Measurements from ENCODE around the gene BACE2. TPM values are rescaled to one million over a fixed set of nuclear protein-coding genes. Genes with fewer than 3 reads are reported as not detected.

The BACE2 gene
- total and polyA plus RNA-seq, 2 donors (not counting 1 experiment from before 2014, with no cell fraction given) = 18.4 to 40.8 TPM

DNA sequence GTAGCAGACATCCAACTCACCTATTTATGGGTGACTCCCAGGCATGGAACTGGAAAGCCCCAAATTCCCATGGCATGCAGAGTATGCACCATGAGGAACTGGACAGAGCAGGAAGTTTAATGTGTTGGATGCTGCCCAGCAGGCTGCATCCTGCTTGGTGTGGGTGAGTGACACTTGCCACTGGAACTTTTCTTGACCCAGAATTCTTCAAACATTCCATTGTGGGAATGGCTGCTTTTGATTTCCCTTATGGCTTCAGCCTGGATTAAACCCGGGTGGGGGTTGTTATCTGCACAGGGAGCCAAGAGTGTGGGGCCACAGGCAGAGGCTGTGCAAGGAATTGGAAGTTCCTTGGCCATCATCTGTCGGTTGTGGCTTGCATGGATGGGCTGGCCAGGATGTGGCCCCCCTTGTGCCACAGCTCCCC, 26.9 kb upstream of the BACE2 start:
- no peak overlapping the region for H3K27ac Mint-ChIP-seq
- Histone ChIP-seq H3K9ac (ENCODE audit: low read length) (no peak overlapping the region), H3K36me3 (replicated peaks in 1 of 2; ENCODE audit: control extremely low read depth in 1 of 2, control insufficient read depth in 1 of 2, extremely low read depth in 1 of 2, insufficient read depth in 2 of 2, low read length in 1 of 2) (no peaks in the 10 kb centered on the region), H3K79me2 (ENCODE audit: control insufficient read depth, insufficient read depth, low read length) (no peaks in the 10 kb centered on the region), H3K4me3 (ENCODE audit: control extremely low read depth in 1 of 5, extremely low read depth in 1 of 5, insufficient read depth in 1 of 5, low read depth in 2 of 5, low read length in 4 of 5) (no peak overlapping the region), H3K4me1 (ENCODE audit: control insufficient read depth in 2 of 2, insufficient read depth in 2 of 2, low read length in 2 of 2) (no peaks in the 10 kb centered on the region), H3K4me2 (replicated peaks; ENCODE audit: low read depth, low read length, poor library complexity, severe bottlenecking) (no peak overlapping the region), H3K27ac (ENCODE audit: low read length in 2 of 2) (no peak overlapping the region), H3K9me3 (ENCODE audit: control extremely low read depth in 1 of 3, control insufficient read depth in 2 of 3, insufficient read depth in 1 of 3, low read length in 2 of 3) (peaks cover 0 to 2% (median 0%) of the 10 kb centered on the region in 3 donors), H4K20me1 (ENCODE audit: control insufficient read depth, insufficient read depth, low read length, poor library complexity, severe bottlenecking) (no peaks in the 10 kb centered on the region), H2AFZ (ENCODE audit: insufficient read depth, low read depth, low read length, poor library complexity, severe bottlenecking) (no peak overlapping the region), H3K27me3 (replicated peaks in 1 of 4; ENCODE audit: control extremely low read depth in 1 of 4, control insufficient read depth in 3 of 4, insufficient read depth in 4 of 4, low read length in 3 of 4) (peaks cover 0 to 11% (median 0%) of the 10 kb centered on the region in 4 experiments)
- 48% methylated on average over 2 of the region's 2 CpGs for WGBS (ENCODE audit: insufficient coverage)
- H3K9me3 Mint-ChIP-seq (ENCODE audit: insufficient read depth) = no peaks in the 10 kb centered on the region
- ATAC-seq (ENCODE audit: low read depth) (no peak), DNase-seq (no peak)
- intact Hi-C loops (cut with micrococcal nuclease) = no loop called here
- ChIA-PET CTCF (no interaction called here), POLR2A (no interaction called here)
- no peaks in the 10 kb centered on the region for H3K4me1 Mint-ChIP-seq
- H3K27me3 Mint-ChIP-seq = peaks cover 33% of the 10 kb centered on the region
- no peak overlapping the region for H3K4me3 Mint-ChIP-seq
- TF ChIP-seq, protein P1, sequence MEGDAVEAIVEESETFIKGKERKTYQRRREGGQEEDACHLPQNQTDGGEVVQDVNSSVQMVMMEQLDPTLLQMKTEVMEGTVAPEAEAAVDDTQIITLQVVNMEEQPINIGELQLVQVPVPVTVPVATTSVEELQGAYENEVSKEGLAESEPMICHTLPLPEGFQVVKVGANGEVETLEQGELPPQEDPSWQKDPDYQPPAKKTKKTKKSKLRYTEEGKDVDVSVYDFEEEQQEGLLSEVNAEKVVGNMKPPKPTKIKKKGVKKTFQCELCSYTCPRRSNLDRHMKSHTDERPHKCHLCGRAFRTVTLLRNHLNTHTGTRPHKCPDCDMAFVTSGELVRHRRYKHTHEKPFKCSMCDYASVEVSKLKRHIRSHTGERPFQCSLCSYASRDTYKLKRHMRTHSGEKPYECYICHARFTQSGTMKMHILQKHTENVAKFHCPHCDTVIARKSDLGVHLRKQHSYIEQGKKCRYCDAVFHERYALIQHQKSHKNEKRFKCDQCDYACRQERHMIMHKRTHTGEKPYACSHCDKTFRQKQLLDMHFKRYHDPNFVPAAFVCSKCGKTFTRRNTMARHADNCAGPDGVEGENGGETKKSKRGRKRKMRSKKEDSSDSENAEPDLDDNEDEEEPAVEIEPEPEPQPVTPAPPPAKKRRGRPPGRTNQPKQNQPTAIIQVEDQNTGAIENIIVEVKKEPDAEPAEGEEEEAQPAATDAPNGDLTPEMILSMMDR (IDR thresholded peaks at IDR 0.05) = no peak
- TF ChIP-seq EZH2 (IDR thresholded peaks at IDR 0.05; ENCODE audit: borderline replicate concordance, insufficient read depth, low read depth, low read length, poor library complexity, severe bottlenecking) = no peak

DNA sequence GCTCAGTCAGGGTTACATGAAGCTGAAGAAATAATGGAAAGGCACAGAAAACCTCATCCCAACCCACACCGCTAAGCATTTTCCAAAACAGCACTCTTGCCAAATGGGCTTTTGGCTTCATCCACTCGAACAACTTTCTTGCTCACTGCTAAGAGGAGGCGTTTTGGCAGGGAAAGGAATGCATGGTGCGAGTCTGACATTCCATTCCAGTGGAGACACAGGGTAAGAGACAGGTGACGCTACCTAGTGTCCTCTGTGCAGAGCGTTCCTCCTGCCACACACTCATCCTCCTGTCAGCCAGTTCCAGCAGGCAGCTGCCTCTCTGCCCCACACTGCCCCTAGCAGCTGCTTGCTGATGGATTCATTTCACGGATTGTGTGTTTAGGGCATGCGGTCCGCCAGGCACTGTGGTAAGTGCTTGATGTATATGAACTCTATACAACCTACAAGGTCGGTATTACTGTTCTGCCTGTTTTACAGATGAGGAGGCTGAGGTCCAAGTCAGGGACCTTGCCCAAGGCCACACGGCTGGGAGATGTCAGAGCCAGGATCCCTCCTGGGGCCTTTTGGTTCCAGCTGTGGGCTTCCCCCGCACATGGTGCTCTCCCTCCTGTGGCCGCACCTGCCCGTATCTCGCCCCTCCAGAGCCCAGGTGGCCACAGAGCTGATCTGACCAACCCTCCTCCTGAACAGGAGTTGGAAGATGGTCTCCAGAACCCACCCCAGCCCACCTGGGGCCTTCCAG, 25.7 kb upstream of the BACE2 start:
- Histone ChIP-seq H3K79me2 (ENCODE audit: control insufficient read depth, insufficient read depth, low read length) (no peaks in the 10 kb centered on the region), H3K9me3 (ENCODE audit: control extremely low read depth in 1 of 3, control insufficient read depth in 2 of 3, insufficient read depth in 1 of 3, low read length in 2 of 3) (no peaks in the 10 kb centered on the region), H3K4me3 (ENCODE audit: control extremely low read depth in 1 of 5, extremely low read depth in 1 of 5, insufficient read depth in 1 of 5, low read depth in 2 of 5, low read length in 4 of 5) (no peak overlapping the region), H3K4me1 (ENCODE audit: control insufficient read depth in 2 of 2, insufficient read depth in 2 of 2, low read length in 2 of 2) (no peaks in the 10 kb centered on the region), H3K27ac (ENCODE audit: low read length in 2 of 2) (no peak overlapping the region), H3K4me2 (replicated peaks; ENCODE audit: low read depth, low read length, poor library complexity, severe bottlenecking) (no peak overlapping the region), H4K20me1 (ENCODE audit: control insufficient read depth, insufficient read depth, low read length, poor library complexity, severe bottlenecking) (no peaks in the 10 kb centered on the region), H3K9ac (ENCODE audit: low read length) (no peak overlapping the region), H3K36me3 (replicated peaks in 1 of 2; ENCODE audit: control extremely low read depth in 1 of 2, control insufficient read depth in 1 of 2, extremely low read depth in 1 of 2, insufficient read depth in 2 of 2, low read length in 1 of 2) (no peaks in the 10 kb centered on the region), H3K27me3 (replicated peaks in 1 of 4; ENCODE audit: control extremely low read depth in 1 of 4, control insufficient read depth in 3 of 4, insufficient read depth in 4 of 4, low read length in 3 of 4) (peaks cover 0 to 10% (median 0%) of the 10 kb centered on the region in 4 experiments), H2AFZ (ENCODE audit: insufficient read depth, low read depth, low read length, poor library complexity, severe bottlenecking) (no peak overlapping the region)
- ChIA-PET CTCF (no interaction called here), POLR2A (no interaction called here)
- TF ChIP-seq, protein P1 (IDR thresholded peaks at IDR 0.05) = no peak
- no peak for TF ChIP-seq EZH2 (IDR thresholded peaks at IDR 0.05; ENCODE audit: borderline replicate concordance, insufficient read depth, low read depth, low read length, poor library complexity, severe bottlenecking)
- DNase-seq (no peak), ATAC-seq (ENCODE audit: low read depth) (no peak)
- H3K4me3 Mint-ChIP-seq = no peak overlapping the region
- WGBS (ENCODE audit: insufficient coverage) = 82% methylated on average over 12 of the region's 15 CpGs
- intact Hi-C loops (cut with micrococcal nuclease) = no loop called here
- no peak overlapping the region for H3K27ac Mint-ChIP-seq
- H3K27me3 Mint-ChIP-seq = peaks cover 35% of the 10 kb centered on the region
- no peaks in the 10 kb centered on the region for H3K9me3 Mint-ChIP-seq (ENCODE audit: insufficient read depth)
- H3K4me1 Mint-ChIP-seq = peaks cover 2% of the 10 kb centered on the region
